GM21526 (cell line): ENCODE data around the gene NEK4.

Experiments used
- ATAC-seq: cut with Tn5 transposase; IDR thresholded peaks from one replicate; pipeline ENCODE4 v1.9.1; 2021; ENCODE audit warnings: moderate library complexity; ENCODE audit not compliant: unreplicated experiment, low FRiP score

The NEK4 gene

DNA sequence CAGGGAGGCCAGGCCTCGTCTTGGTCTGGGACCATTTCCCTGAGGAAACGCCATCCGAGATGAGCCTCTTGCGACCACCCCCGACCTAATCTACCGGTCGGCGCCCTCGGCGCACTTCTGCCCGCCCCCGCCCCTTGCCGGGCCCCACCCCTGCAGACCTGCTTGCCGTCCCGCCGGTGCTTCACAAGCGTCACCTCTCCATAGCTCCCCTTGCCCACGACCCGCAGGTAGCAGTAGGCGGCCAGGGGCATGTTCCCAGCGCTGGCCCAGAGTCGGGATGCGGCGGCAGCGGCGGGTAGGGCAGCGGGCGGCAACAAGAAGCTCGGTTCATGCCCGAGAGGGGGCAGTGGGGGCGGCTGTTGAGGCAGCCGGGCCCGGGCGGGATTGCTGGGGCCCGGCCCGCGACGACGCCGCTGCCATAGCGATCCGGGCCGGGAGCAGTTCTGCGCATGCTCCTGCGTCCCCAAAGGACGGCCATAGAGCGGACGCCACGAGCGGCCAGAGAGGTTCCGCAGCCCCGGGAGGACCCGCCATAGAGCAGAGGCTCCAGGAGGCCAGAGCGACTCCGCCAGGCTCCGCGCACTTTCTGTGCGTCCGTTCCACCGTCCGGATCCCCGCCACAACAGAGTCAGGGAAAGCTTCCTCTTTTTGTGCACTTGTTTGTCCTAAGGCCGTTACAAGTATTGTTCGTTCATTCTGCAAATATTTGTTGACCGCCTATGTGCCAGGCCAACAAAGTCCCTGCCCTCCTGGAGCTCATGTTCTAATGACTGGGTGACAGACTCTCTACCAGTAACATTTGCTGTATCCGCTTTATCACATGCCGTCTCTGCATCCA is at the start of gene NEK4:
TSS of gene NEK4 (minus strand) at position 445 of the 838 bp plus-strand sequence. CDS start at position 251, 194 bp downstream.
- peak; percentile 86 for ATAC-seq

DNA sequence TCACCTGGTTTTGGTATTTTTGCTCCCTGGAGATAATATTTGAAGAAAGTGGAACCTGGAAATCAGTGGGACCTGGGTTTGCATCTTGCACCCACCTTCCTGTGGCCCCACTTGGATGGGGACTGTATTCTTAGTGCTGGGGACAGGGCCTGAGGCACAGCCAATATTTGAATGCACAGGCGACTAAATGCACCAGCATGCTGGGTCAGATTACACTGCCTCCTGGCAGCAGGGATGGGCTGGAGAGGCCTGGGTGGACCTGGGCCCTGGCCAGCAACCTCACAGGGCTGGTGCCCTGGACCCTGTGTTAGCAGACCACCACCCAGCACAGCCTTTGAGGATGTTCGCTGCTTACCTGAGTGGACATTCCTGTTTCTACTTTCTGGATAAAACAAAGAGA is 49.2 kb upstream of the NEK4 start:
- ATAC-seq: no peak

DNA sequence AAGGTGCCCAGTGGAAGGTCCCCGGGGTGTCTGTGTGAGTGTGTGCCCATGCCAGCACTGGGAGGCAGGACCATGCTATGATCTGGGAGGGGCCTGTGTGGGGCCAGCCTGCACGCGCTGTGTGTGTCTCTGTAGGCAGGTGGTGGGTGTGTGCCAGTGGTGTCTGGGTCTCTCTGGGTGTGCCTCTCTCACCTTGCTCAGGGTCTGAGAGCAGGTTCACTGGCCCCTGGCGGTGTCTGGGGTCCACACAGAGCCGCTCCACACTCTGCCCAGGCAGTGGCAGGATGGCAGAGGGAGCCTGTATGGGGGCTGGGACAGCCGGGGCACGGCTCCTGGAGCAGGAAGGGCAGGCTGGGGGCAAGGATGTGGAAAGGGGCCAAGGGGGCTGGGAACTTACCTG is 47.1 kb upstream of the NEK4 start:
- ATAC-seq: no peak

DNA sequence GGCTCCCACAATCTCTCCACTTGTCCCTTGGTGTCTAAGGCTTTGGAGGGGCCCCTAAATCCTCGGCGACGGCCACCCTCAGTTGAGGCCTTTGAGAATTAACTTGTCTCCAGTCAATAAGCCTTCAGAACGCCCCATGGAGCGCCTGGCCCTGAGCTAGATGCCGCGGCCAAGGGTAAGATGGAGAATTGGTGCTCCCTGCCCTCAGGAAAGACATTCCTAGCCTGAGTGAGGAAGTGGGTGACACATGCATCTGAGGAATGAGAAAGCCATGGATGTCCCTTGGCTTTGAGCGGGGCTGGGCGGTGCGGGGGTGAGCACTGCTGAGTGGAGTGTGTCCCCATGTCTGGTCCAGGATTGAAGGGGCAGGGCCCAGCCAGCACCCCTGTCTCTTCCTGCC is 46.5 kb upstream of the NEK4 start:
- no peak for ATAC-seq

DNA sequence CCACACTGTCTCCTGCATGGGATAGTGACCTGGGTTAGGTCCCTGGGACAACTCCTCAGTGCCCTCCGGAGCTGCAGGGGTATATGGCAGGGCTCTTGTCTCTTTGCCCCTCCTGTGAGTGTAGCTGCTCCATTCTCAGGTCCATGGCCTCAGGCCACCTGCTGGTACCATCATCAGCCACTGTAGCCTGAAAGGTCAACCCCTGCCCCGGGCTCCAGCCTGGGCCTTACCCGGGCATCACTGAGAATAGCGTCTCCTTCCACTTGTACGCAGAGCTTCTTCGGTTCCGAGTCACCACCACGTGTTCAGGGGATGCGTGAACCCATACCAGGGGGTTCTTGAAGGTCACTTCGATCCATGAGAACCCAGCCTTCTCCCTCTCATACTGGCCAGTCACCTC is 45.9 kb upstream of the NEK4 start:
- no peak for ATAC-seq

DNA sequence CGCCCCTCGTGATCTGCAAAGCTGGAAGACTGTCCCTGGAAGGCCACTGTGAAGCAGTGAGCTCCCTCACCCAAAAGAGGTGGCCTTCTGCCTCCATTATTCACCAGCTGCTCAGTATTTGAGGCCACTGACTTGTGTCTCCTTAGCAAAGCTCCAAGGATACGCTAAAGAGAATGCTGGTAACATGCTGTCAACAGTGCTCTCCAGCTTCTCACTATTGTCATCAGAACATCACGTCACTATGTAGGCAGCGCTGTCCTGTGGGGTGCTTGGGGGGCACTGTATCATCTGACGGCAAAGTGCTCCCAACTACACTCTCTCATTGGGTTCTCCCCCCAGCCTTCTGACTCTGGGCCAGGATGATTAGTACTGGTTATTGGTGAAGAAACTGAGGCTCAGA is 45.5 kb upstream of the NEK4 start:
- ATAC-seq: no peak

DNA sequence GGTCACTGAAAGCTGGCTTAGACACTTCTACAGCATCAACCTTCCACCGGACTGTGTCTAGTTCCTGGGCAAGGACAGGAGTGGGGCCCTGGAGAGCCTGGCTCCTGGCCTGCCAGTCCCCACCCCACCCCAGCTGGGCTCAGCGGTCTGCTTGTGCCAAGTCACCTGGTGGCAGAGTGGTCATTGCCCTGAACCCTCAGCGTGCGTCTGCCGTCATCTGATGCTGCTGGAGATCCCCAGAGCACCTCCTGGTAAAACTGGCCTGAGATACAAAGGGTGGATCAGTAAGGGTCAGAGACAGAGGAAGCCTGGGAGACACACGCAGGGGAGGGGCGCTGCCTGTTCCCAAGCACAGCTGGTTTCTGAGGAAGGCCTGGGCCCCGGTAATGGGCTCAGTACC is 43.1 kb upstream of the NEK4 start:
- ATAC-seq: no peak

DNA sequence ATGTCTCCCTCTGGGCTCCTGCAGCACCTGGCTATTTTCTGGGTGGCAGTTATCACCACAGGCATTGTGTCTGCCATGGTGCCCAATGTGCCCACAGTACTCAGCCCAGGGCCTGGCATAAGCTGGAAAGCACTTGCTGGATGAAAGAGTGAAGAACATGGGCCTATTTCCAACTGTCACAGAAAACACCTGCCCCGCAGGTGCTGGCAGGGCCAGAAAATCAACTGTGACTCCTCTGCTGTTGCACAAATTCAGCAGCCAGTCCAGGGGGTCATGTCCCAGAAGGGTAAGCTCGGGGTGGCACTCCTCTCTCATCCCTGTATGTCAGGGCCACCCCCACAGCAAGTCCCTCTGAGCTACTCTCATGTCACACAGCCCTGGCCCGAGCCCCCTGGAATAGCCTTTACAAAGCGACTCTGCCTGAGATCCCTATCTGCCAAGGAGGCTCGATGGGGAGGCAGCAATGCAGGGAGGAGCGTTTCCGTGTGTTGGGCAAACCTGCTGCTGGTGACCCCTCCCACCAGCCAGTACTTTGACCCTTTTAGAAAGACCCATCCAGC is 40.8 kb upstream of the NEK4 start:
- ATAC-seq: no peak

DNA sequence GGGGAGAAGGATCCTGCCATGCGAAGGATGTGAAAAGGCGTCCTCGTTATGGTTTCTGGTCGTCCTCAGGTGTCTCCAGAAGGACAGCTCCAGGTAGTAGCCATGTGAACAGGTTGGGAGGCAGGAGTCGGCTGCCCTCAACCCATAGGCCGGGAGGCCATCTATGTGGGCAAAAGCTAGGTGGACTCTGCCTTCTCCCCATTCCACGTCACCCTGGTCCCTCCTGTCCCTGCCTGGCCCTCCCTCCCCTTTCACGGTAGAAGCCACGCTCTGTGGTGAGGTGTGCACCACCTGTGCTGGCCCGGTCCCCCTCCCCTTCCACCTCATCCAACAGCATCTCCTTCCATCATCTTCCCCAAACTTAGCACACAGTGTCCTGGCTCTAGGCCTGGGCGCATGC is 40.2 kb upstream of the NEK4 start:
- ATAC-seq: no peak

DNA sequence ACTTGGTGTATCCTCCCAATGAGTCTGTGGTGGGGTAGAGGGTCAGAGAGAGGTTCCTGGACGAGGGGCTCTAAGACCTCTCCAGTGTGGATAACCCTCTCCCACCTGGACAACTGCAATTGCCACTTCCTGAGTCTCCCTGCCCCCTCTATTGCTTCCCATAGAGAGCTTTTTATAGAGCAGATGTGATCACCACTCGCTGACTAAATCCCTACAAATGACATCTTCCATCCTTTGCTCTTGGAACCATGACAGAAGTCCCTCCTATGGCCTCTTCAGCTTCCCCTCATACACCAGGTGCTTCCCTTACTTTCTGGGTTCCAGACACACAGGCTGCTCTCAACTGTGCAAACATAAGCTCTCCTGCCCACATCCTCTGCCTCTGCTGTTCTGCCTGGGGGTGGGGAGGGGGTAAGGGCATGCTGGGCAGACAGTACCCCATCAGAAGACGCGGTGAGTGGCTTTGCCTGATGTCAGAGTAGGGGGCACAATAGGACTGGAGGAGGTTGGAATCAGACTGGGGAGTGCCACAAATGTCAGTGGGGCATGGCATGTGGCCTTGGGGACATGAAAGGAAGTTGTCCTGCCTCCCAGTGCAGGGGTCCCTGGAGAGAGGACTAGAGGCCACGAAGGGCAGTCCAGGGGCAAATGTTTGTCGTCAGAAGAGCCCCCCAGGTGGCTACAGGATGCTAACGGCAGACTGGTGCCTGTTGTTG is 39.1 kb upstream of the NEK4 start:
- ATAC-seq: no peak

DNA sequence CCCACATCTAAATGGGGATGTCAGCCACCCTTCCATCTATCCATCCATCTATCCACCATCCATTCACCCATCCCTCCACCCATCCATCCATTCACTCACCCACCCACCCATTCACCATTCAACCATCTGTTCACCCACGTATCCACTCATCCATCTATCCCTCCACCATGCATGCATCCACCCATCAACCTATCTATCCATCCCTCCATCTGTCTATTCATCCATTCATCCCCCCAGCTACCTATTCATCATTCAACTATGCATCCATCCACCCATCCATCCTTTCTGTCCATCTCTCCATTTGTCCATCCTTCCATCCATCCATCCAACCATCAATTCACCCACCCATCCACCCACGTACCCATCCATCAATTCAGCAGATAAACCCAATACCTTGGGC is 38.4 kb upstream of the NEK4 start:
- ATAC-seq: no peak

DNA sequence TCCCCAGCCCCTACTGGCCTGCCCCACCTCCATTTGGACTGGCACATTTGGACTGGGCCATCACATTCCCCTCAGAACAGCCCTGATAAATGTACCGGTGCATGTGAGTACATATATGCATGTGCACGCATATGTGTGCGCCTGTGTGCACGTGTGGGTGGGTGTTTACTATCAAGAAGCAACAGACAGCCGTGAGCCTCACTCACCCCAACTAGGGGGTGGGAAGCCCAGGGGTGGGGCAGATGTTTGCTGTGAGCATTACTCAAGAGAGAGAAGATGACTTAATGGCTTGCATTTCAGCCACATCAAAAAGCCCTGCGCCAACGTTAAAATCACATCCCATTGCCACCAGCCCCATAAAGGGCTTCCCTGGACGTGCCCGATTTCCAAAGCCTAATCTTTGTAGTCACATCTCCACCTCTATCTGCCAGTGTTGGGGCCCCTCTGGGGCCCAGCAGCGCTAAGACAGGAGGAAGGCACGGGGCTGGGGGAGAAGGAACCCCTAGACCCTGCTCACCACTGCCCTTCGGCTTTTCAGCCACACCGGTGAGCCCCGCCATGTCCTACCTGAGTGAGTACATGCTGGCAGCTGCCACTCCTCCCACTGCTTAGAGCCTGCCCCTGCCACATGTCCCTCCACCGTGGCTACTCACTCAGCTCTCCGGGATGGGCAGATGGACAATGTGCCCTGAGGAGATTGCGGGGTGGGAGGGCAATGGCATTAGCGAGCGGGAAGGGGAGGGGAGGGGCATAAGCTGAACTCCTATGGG is 34.7 kb upstream of the NEK4 start:
- no peak for ATAC-seq

DNA sequence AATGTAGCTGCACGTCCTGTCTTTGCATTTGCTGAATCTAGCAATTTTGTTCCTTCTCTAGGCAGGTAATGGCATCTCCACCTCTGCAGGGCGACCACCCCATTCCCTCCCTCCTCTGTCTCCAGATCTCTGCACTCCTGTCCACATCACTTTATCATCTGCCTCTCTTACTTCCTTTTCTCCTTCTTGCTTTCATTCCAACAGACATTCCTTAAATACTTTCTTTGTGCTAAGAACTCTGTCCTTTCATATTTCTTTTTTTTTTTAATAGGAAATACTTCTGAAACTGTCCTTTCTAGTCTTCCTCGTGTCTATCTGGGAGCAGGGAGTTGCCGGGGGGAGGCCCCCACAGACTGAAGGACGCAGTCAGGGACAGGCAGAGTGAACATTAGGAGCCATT is 31.1 kb upstream of the NEK4 start:
- no peak for ATAC-seq

DNA sequence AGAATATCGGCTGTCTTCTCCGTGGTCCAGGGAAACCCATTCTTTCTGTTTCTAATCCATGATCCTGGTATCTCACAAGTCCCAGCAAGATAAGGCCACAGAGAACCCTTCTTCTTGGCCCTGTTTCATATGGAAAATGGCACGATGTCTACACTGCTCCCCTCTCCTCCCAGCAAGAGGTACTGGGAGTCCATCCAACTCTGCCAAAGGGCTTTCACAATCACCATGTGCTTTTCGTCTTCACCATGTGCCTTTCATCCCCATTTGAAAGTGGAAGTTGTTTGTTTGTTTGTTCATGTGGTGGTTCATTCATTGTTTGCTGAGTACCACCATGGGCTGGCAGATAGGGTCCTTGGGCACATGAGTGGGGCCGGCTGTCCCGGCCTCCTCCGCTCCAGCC is 29.3 kb upstream of the NEK4 start:
- ATAC-seq: no peak

DNA sequence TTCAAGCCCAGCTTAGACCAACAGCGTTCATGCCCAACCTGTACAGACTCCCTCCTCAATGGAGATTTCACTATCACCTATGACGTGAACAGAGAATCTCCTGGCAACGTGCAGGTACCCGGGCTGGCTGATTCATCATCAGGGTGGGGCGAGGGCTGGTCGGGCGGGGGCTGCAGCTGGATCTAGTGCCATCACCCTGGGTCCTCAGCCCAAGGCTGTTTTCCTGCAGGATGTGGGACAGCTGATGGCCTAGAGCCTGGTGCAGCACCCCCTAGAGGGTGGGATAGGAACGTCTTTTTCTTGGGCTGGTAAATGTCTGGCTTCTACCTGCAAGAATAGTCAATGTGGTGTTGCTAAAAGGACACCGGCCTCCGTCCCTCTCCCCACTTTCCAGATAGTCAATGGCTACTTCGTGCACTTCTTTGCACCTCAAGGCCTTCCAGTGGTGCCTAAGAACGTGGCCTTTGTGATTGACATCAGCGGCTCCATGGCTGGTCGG is 28.3 kb upstream of the NEK4 start:
- no peak for ATAC-seq

DNA sequence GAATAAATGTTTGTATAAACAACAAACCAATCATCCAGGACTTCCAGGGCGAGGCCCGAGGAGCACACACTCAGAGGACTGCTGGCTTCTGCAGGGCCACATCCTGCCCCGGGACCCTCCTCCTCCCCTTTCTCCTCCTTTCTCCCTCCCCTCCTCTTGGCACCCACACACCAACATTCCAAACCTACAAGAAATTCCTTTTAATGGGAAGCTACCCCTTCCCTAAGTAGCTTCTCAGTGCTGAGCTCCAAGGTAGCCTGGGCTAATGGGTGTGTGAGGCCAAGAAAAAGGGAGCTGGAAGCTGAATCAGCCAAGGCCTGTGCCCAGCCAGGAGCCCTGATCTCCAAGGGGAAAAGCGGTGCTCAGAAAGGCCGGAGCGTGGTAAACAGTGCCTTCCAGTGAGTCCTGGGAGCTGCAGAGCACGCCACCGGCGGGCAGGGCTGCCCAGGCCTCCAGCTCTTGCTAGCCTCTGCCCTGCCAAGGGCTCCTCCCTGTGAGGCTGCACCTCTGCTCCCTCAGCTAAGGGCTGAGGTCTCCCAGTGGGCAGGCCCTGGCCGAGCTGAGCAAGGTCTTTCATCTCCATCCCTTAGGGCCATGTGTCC is 27.7 kb upstream of the NEK4 start:
- no peak for ATAC-seq

DNA sequence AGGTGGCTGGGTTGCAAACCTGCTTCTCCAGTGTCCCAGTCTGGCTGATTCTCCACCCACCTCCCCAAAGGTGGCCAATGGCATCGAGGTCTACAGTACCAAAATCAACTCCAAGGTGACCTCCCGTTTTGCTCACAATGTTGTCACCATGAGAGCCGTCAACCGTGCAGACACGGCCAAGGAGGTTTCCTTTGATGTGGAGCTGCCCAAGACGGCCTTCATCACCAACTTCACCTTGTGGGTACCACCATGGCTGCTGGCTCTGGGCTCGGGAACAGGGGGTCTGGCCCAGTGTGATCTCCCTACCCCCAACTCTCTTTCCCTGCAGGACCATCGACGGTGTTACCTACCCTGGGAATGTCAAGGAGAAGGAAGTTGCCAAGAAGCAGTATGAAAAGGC is 25.7 kb upstream of the NEK4 start:
- ATAC-seq: no peak

DNA sequence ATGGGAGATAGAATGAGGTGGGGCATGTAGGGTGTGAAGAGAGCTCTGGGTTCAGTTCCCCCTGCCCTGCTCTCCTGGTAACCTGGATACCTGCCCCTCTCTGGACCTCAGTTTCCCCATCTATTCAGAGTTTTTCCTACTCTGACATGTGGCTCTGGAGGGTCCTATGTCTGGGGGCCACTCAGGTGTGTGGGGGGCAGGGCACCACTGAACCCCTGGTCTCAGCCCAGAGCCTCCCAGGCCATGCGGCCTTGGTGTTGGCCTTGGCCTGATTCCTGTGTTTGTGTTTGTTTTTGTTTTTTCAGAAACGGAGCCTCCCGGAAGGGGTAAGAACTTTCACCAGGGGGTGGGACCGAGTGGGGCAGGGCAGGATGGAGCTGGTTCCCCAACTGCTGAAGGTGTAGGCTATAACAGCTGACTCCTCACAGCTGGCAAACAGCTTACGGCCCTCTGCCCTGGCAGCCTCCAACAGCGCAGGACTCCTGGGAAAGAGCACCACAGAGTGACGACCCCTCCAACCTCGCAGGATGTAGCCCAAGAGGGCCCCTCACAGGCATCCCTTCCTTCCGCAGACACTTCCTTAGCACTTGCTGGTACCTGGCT is 24.7 kb upstream of the NEK4 start:
- ATAC-seq: no peak

DNA sequence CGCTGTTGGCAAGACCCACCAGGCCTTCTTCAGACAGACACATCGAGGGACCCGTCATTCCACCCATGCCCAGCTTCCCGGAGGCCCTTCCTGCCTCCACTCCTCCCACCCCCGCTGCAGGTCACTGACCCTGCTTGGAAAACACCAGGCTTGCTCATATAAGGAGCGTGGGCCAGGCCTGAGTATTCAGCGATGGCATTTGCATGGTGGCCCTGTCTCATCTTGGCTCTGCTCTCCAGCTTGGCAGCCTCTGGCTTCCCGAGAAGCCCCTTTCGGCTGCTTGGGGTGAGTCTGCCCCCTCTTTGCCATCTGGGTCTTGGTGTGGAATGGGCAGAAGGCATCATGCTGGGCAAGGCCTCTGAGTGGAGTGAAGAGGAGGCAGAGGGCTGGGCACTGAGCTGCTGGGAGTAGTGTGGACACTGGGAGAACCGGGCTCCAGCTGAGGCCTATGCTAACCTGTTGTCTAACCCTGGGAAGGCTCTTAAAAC is 23.9 kb upstream of the NEK4 start, which contains the start of gene ITIH3:
TSS of gene ITIH3 (plus strand) at position 185 of the 488 bp plus-strand sequence. CDS start at position 193, 8 bp downstream.
- no peak for ATAC-seq
